Ovary (tissue), 9 donors: Measurements from ENCODE around the gene CCDC120. TPM values are rescaled to one million over a fixed set of nuclear protein-coding genes. Genes with fewer than 3 reads are reported as not detected.

Experiments used
- DNase-seq, 5 donors: peaks; one replicate each; pipeline ENCODE4 v3.0.0-alpha.2; 2019 to 2020
- H3K27ac ChIP-seq, 2 donors: fragments of 200-600 bp; one replicate each; pipeline versions ENCODE4 v1.5.1 to v1.8.0; 2019 to 2022
- H3K27me3 ChIP-seq: fragments of 200-600 bp; one replicate; pipeline ENCODE4 v1.8.0; 2022
- H3K36me3 ChIP-seq: fragments of 200-600 bp; sonication (generic); one replicate; pipeline ENCODE4 v1.5.1; 2019
- H3K4me1 ChIP-seq: one replicate; pipeline ENCODE4 v1.8.1; 2013; ENCODE audit warnings: mild to moderate bottlenecking, moderate library complexity; ENCODE audit not compliant: insufficient read depth
- H3K4me3 ChIP-seq: fragments of 200-600 bp; sonication (generic); one replicate; pipeline ENCODE4 v1.5.1; 2017
- H3K9me3 ChIP-seq, 2 donors: fragments of 200-600 bp in 1 of 2; sonication (generic) in 1 of 2; one replicate each; pipeline versions ENCODE4 v1.5.1 to v1.8.1; 2013 to 2019; ENCODE audit warnings: mild to moderate bottlenecking in 1 of 2, moderate library complexity in 1 of 2
- EP300 ChIP-seq: sonication (generic); formaldehyde crosslinking; IDR thresholded peaks from one replicate; pipeline ENCODE4 v1.6.1; 2017; ENCODE audit warnings: antibody characterized with exemption
- POLR2A ChIP-seq: fragments of 450-650 bp; IDR thresholded peaks from one replicate; pipeline ENCODE4 v1.6.1; 2017; ENCODE audit warnings: antibody characterized with exemption, mild to moderate bottlenecking, moderate library complexity
- WGBS, 3 donors: extraction: QIAGEN DNeasy Blood & Tissue Kit in 1 of 3; methylation state at CpG; one replicate each; pipeline versions ENCODE4 v1.1.5 to v1.1.7; 2013 to 2017; 5-methylcytosine and 5-hydroxymethylcytosine counted together
- intact Hi-C, 4 donors: fragments of 100-400 bp; cut with DNase I; formaldehyde crosslinking; loops; one replicate each; pipeline versions ENCODE4 v1.11.0 to v1.15.1; 2022 to 2023
- polyA plus RNA-seq, 2 donors: library from polyadenylated mRNA; stranded (reverse); fragments of 200-250 nt in 1 of 2; fragments of 350-450 nt in 1 of 2; fragmentation: Illumina TruSeq in 1 of 2; extraction: RNeasy Lipid Tissue Mini Kit (QIAGEN cat#74804) in 1 of 2; gene quantifications; one replicate each; pipeline ENCODE4 v1.2.3, GENCODE V29; 2013 to 2014
- total RNA-seq, 7 donors: library from RNA; depleted of rRNA in 2 of 7; stranded (reverse); fragments of >200 nt in 2 of 7; fragmentation: NEBNext Ultra II Directional in 3 of 7; extraction: Animal tissue kit (Norgen Biotek cat#: 25700) in 3 of 7; gene quantifications; one replicate each; pipeline versions ENCODE4 v1.1.0 to v1.2.4, GENCODE V29; 2016 to 2023
- TF ChIP-seq, protein P1 (sequence below), 3 donors: fragments of 450-650 bp in 2 of 3; fragments of 200-600 bp in 1 of 3; IDR thresholded peaks; one replicate each; pipeline versions ENCODE4 v1.5.1 to v1.8.0; 2016 to 2022; ENCODE audit warnings: antibody characterized with exemption in 3 of 3, mild to moderate bottlenecking in 1 of 3
- donor health status: DM: no; HTN: no; CAD: no; lungs with moderate emphysema.
- donor health status: DM: no; HTN: no; CAD: no.
- donor health status: Bipolar disorder and iron deficiency.
- donor health status: DM: yes; HTN: yes; CAD: no.
- donor health status: DM: no; HTN: no; CAD: no.
- donor health status: DM: yes; HTN: yes; CAD: no.

CCDC120 gene
- total and polyA plus RNA-seq, 9 donors = 3.3 to 11.2 (median 9.1) TPM

DNA sequence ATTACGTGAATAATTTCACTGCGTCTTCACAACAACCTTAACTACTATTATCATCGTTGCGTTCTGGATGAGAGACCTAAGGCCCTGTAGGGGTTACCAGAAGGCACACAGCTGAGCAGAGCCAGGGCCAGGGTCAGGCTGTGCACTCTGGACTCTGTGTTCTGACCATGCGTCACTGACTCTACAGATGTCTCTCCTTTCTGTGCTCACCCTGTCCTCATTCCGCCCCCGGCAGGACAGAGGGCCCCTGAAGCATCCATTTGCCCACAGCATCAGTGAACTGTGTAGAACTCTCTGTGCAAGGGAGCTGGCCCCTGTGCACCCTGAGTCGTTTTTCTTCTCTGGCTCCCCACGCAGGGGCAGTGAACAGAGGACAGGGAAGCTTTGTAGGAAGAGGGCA is 43.4 kb downstream of the CCDC120 start:
- intact Hi-C loops = no loop called here
- WGBS, 3 donors = 71 to 73% (median 71%) methylated on average over 9 of the region's 9 CpGs
- TF ChIP-seq POLR2A (no peak), EP300 (no peak)
- TF ChIP-seq, protein P1, sequence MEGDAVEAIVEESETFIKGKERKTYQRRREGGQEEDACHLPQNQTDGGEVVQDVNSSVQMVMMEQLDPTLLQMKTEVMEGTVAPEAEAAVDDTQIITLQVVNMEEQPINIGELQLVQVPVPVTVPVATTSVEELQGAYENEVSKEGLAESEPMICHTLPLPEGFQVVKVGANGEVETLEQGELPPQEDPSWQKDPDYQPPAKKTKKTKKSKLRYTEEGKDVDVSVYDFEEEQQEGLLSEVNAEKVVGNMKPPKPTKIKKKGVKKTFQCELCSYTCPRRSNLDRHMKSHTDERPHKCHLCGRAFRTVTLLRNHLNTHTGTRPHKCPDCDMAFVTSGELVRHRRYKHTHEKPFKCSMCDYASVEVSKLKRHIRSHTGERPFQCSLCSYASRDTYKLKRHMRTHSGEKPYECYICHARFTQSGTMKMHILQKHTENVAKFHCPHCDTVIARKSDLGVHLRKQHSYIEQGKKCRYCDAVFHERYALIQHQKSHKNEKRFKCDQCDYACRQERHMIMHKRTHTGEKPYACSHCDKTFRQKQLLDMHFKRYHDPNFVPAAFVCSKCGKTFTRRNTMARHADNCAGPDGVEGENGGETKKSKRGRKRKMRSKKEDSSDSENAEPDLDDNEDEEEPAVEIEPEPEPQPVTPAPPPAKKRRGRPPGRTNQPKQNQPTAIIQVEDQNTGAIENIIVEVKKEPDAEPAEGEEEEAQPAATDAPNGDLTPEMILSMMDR (IDR thresholded peaks at IDR 0.05) = no peak
- H3K9me3 ChIP-seq = no peaks in the 10 kb centered on the region
- H3K4me1 ChIP-seq = no peaks in the 10 kb centered on the region
- no peak overlapping the region for H3K27ac ChIP-seq
- no peaks in the 10 kb centered on the region for H3K27me3 ChIP-seq
- H3K36me3 ChIP-seq = no peaks in the 10 kb centered on the region
- no peak for DNase-seq
- no peak overlapping the region for H3K4me3 ChIP-seq

DNA sequence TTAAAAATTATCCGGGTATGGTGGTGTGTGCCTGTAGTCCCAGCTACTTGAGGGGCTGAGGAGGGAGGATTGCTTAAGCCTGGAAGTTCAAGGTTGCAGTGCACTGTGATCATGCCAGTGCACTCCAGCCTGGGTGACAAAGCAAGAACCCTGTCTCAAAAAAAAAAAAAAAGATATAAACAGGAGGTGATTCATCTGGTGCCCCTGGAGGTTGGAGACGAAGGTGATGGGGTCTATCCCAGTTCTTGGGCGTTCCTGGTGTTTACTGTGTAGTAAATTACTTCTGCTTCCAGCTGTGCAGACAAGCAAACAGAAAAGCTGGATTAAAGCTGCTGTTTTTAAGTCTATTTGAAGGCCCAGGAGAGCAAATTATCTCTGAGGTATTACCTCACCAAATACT is 44.8 kb downstream of the CCDC120 start:
- H3K9me3 ChIP-seq = no peaks in the 10 kb centered on the region
- DNase-seq = no peak
- no peaks in the 10 kb centered on the region for H3K4me1 ChIP-seq
- H3K27ac ChIP-seq = no peak overlapping the region
- 36 to 43% (median 41%) methylated on average over 3 of the region's 3 CpGs for WGBS, 3 donors
- H3K27me3 ChIP-seq = no peaks in the 10 kb centered on the region
- TF ChIP-seq EP300 = no peak
- TF ChIP-seq POLR2A = no peak
- TF ChIP-seq, protein P1 (IDR thresholded peaks at IDR 0.05) = no peak
- no peak overlapping the region for H3K4me3 ChIP-seq
- intact Hi-C loops = no loop called here
- H3K36me3 ChIP-seq = no peaks in the 10 kb centered on the region

DNA sequence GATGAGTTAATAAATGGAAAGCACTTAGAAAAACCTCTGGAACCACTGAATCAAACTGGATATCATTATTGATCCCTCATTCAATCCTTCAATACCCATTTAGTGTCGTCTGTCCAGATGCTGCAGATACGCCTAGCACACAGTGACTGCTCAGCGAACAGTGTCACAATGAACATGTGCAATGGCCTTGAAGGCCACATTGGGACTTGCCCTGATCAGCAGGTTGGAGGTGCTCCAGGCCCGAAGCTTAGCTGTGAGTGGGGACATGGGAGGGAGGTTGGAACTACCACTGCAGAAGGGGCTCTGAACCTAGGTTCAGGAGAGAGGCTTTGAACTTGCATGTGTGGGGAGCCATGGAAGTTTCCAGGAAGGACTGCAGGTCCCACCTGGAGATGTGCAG is 47.5 kb downstream of the CCDC120 start:
- Histone ChIP-seq H3K4me1 (no peaks in the 10 kb centered on the region), H3K27me3 (no peaks in the 10 kb centered on the region), H3K9me3 (no peaks in the 10 kb centered on the region), H3K4me3 (no peak overlapping the region), H3K27ac (no peak overlapping the region), H3K36me3 (no peaks in the 10 kb centered on the region)
- DNase-seq = no peak
- intact Hi-C loops = no loop called here
- WGBS, 3 donors = 85 to 89% (median 89%) methylated on average over 4 of the region's 4 CpGs
- TF ChIP-seq EP300 = no peak
- TF ChIP-seq, protein P1 (IDR thresholded peaks at IDR 0.05) = no peak
- TF ChIP-seq POLR2A = no peak

DNA sequence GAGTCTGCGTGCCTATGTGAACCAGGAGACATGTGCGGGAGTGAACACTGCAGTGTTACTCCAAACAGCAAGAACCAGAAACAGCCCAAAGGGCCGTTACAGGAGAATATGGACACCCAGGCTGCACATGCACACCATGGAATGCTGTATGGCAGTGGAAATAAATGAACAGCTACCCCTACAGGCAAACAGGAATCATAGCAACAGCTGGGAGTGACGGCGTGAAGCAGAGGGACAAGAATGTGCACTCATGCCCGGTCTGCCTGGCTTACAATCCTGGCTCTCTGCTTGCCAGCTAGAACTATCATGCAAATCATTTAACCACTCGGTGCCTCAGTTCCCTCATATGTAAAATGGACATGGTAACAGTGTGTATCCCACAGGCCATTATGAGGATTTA is 48.1 kb downstream of the CCDC120 start:
- H3K27me3 ChIP-seq = no peaks in the 10 kb centered on the region
- H3K27ac ChIP-seq = no peak overlapping the region
- WGBS, 3 donors = 37 to 46% (median 43%) methylated on average over 7 of the region's 7 CpGs
- intact Hi-C loops = no loop called here
- TF ChIP-seq POLR2A (no peak), EP300 (no peak)
- TF ChIP-seq, protein P1 (IDR thresholded peaks at IDR 0.05) = no peak
- DNase-seq = no peak
- H3K4me3 ChIP-seq = no peak overlapping the region
- no peaks in the 10 kb centered on the region for H3K9me3 ChIP-seq
- no peaks in the 10 kb centered on the region for H3K4me1 ChIP-seq
- H3K36me3 ChIP-seq = no peaks in the 10 kb centered on the region

DNA sequence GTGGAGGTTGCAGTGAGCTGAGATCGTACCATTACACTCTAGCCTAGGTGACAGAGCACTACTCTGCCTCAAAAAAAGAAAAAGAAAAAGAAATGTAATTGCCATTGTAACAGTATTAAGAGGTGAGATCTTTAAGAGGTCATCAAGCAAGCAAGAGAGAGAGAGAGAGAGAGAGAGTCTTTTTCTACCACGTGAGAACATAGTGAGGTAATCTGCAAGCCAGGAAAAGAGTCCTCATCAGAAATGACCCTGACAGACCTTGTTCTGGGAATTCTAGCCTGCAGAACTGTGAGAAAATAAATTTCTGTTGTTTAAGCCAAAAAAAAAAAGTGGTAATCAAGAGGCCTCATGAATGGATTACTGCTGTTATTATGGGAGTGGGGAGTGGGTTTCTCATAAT is 49.8 kb downstream of the CCDC120 start:
- Histone ChIP-seq H3K27ac (no peak overlapping the region), H3K9me3 (no peaks in the 10 kb centered on the region), H3K27me3 (no peaks in the 10 kb centered on the region), H3K4me1 (no peaks in the 10 kb centered on the region), H3K4me3 (no peak overlapping the region), H3K36me3 (no peaks in the 10 kb centered on the region)
- TF ChIP-seq POLR2A (no peak), EP300 (no peak)
- TF ChIP-seq, protein P1 (IDR thresholded peaks at IDR 0.05) = no peak
- 53 to 67% (median 54%) methylated on average over 2 of the region's 2 CpGs for WGBS, 3 donors
- intact Hi-C loops = no loop called here
- no peak for DNase-seq
